NCI-H2081 (cell line): Measurements from ENCODE around the gene TBC1D1.

Source experiments
- DNase-seq, 2 experiments: peaks; one replicate each; lab custom pipeline; 2025; lab: John Stamatoyannopoulos, UW

TBC1D1 gene

GRCh38 chr4:38169524-38169923 lies 278.6 kb downstream of the TBC1D1 start:
- DNase-seq, result no peak

- no peak for DNase-seq
These were observed 279.7 kb downstream of the TBC1D1 start for GRCh38 chr4:38170338-38171169.

DNA sequence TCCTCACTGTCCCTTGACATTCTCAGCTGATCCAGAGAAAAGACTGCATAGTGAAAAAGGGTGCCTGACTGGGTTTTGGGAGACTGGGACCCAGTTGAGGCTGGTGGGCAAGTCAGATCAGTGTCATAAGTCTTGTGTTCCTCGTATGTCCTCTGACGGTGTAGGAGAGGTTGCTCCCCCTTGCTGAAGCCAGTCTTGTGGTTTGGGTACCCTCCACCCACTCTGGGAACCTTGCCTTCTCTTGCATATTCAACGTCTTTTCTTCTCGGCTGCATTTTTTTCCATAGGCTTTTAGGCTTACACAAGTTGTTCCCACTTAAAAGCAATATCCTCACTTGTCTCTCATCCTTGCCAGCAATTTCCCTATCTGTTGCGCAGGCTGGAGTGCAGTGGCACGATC lies 281.2 kb downstream of the TBC1D1 start:
- DNase-seq, result no peak

DNA sequence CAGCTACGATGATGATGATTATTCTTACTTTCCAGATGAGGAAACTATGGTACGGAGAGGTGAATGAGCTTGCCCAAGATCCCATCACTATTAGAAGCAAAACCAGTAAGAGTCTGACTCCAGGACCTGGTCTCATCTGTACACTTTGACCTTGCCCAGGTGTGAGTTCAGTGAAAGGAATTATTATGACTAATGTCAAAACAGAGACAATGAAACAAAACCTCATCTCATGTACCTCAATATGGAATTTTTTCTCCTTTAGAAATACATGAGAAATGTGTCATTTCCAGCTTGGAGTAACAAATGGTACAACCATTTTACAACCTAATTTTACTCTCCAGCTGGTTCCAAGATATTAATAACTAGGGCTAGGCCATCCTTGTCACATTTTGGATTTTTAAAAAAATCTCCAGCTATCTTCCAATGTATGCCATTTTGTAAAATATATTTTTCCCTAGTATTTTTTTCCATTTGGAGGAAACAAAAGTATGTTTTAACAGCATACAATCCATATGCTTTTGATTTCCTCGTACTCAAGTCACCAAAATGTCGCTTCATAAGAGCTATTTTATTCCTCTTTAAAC lies 283.1 kb downstream of the TBC1D1 start:
- DNase-seq, result no peak

DNA sequence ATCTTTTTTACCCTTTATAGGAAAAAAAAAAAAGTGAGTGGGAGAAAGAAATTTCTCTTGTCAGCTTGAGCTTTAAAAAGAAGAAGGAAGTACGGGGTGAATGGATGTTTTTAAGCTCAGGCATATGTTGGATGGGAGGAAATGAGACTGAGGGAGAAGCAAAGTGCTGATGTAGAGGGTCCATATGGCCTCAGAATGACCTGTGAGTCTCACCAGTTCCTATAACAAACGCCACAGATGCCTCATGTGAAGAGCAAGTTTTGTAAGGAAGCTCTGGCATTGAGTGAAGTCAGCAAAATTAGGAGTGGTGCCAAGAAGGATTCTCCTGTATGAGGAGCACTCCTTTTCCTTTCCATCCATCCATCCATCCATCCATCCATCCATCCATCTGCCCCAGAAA lies 283.9 kb downstream of the TBC1D1 start:
- no peak for DNase-seq

GRCh38 chr4:38176165-38176564 lies 285.3 kb downstream of the TBC1D1 start:
- no peak for DNase-seq

- DNase-seq, result no peak
These were observed 286.2 kb downstream of the TBC1D1 start for GRCh38 chr4:38177035-38177546.

DNA sequence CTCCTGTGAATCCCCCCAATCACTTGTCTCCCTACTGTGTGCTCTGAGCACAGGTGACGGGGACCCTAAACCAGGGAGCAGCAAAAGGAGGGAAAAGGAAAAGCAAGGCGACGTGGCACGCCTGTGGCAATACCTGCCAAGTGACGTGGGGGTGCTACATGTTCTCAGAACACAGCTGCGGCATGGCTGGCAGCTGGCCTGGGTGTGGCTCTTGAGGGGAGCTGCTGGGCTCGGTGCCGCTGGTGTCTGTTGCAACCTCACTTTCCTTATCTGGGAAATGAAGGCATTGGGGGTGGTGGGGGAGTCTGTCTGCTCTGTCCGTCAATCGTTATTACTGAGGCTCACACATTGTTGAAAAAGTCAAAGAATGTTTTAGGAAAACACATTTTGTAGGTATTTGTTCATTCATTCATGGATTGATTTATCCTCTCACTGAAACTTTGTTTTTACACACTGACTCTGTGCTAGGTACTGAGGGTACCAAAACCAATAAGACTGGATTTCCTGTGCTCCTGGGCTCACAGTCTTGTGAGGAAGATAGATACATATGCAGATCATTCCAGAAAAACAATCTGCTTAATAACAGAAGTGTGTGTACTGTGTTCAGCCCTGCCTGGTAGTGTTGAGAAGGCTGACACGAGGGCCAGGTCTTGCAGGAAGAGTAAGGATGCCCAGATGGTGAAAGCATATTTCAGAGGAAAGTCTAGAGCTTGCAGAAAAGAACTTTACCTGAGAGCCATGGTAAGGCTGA lies 286.9 kb downstream of the TBC1D1 start:
- no peak for DNase-seq

GRCh38 chr4:38178392-38178995 lies 287.6 kb downstream of the TBC1D1 start:
- no peak for DNase-seq

GRCh38 chr4:38179690-38180377 lies 288.9 kb downstream of the TBC1D1 start:
- DNase-seq, result peak; percentile 68 to 70

DNA sequence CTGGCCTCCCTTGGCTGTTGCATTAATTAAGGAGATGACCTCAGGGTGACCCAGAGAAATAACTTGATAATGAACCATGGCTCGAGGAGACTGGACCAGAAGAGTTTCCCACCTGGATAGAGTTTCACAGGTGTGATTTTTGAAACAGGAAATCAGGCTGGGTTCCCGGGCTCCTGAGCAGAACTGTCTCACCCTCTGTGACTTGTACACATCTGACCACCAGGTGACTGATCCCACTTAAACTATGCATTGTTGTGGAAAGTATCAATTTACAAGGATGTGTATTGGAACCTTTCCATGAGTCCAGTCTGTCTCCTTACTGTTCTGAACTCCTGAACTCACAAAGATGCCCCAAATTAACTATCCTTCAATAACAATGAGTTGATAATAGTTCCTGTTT lies 289.6 kb downstream of the TBC1D1 start:
- no peak for DNase-seq

- DNase-seq, result no peak
These were observed 290.4 kb downstream of the TBC1D1 start for GRCh38 chr4:38181286-38181685.

DNA sequence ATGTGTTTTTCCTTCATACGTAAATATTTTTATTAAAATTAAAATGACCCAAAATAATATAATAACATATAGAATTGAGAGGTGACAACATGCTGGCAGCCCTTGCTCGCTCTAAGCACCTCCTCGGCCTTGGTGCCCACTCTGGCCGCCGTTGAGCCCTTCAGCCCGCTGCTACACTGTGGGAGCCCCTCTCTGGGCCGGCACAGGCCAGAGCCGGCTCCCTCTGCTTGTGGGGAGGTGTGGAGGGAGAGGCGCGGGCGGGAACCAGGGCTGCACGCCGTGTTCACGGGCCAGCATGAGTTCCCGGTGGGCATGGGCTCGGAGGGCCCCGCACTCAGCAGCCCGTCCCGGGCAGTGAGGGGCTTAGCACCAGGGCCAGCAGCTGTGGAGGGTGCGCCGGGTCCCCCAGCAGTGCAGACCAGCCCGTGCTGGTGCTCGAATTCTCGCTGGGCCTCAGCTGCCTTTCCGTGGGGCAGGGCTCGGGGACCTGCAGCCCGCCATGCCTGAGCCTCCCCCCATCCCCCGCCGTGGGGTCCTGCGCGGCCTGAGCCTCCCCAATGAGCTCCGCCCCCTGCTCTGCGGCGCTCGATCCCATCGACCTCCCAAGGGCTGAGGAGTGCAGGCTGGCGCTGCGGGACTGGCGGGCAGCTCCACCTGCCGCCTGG lies 291.6 kb downstream of the TBC1D1 start:
- DNase-seq, result no peak

DNA sequence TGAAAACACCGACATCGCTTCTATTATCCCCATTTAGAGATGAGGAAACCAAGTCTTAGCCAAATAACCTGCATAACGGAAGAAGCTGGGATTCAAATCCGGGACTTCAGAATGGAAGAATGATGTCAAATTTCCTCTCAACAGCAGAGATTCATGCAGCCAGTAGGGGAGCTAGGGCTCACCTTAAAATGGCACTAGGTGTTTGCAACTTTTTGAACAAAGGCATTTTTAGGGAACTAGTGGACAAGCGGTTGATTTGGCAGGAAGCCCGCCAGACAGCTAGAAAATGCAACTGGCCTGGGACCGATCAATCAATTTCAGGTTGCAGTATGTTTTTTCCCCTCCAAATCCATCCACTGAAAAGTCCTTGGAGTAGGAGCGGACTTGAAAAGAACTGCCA lies 293.5 kb downstream of the TBC1D1 start:
- DNase-seq, result no peak

- DNase-seq, result no peak
These were observed 294.7 kb downstream of the TBC1D1 start for GRCh38 chr4:38185406-38186144.

GRCh38 chr4:38188136-38188535 lies 297.3 kb downstream of the TBC1D1 start:
- no peak for DNase-seq

DNA sequence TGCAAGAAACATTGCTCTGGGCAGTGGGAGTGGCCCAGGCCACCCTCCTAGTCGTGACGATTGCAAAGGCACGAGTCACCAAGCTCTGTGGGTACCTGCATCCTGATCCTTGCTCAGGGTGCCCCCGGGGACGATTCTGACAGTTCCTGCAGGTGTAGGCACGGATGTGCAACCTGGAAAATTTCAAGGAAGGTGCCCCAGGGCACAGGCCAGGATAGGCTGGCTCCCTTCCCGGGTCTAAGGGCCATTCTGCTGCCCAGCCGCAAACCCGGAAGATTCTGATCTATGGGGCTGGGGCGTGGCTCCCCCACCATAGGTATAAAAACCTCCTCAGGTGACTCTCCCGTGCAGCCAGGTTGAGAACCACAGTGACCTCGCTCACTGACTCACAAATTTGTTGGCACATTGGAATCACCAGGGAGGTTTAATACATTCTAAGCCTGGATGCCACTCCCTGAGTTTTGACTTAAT lies 297.8 kb downstream of the TBC1D1 start:
- no peak for DNase-seq
